ENCODE results near the gene TOGARAM2.
"Not testable (repeated sequence)": the region's sequence is repeated elsewhere in the genome, so short reads cannot be mapped to it uniquely, and the experiment has no call there.

The TOGARAM2 gene

GRCh38 chr2:28977176-28977875 is 3.8 kb upstream of the TOGARAM2 start:
- DNase-seq (ENCODE audit: low spot score) = no peak

GRCh38 chr2:28978001-28978400 is 3.1 kb upstream of the TOGARAM2 start:
- not testable (repeated sequence) for DNase-seq (ENCODE audit: low spot score)

GRCh38 chr2:28978606-28979005 is 2.5 kb upstream of the TOGARAM2 start:
- DNase-seq (ENCODE audit: low spot score) = no peak

- DNase-seq (ENCODE audit: low spot score) = no peak
These were observed 2.1 kb upstream of the TOGARAM2 start for GRCh38 chr2:28979041-28979440.

GRCh38 chr2:28979576-28980366 is 1.3 kb upstream of the TOGARAM2 start:
- no peak for DNase-seq (ENCODE audit: low spot score)

GRCh38 chr2:28980368-28981015 is 606 bp upstream of the TOGARAM2 start:
- no peak for DNase-seq (ENCODE audit: low spot score)

- no peak for DNase-seq (ENCODE audit: low spot score)
These were observed 700 bp downstream of the TOGARAM2 start for GRCh38 chr2:28981620-28982376.

GRCh38 chr2:28982381-28982950 is 1.4 kb downstream of the TOGARAM2 start:
- DNase-seq (ENCODE audit: low spot score) = no peak

- DNase-seq (ENCODE audit: low spot score) = no peak
These were observed 5.3 kb downstream of the TOGARAM2 start for GRCh38 chr2:28986429-28986828.

GRCh38 chr2:28989973-28990372 is 8.9 kb downstream of the TOGARAM2 start:
- DNase-seq (ENCODE audit: low spot score) = no peak

- no peak for DNase-seq (ENCODE audit: low spot score)
These were observed 9.3 kb downstream of the TOGARAM2 start for GRCh38 chr2:28990445-28990844.

- DNase-seq (ENCODE audit: low spot score) = no peak
These were observed 9.9 kb downstream of the TOGARAM2 start for GRCh38 chr2:28991021-28991420.

GRCh38 chr2:28991460-28991859 is 10.4 kb downstream of the TOGARAM2 start:
- DNase-seq (ENCODE audit: low spot score) = no peak

- DNase-seq (ENCODE audit: low spot score) = no peak
These were observed 12.3 kb downstream of the TOGARAM2 start for GRCh38 chr2:28993206-28993960.

GRCh38 chr2:28994074-28994473 is 13.0 kb downstream of the TOGARAM2 start:
- DNase-seq (ENCODE audit: low spot score) = no peak

GRCh38 chr2:28994679-28995078 is 13.6 kb downstream of the TOGARAM2 start:
- no peak for DNase-seq (ENCODE audit: low spot score)

GRCh38 chr2:28995765-28996750 is 15.0 kb downstream of the TOGARAM2 start:
- DNase-seq (ENCODE audit: low spot score) = no peak

GRCh38 chr2:28997237-28997846 is 16.2 kb downstream of the TOGARAM2 start:
- DNase-seq (ENCODE audit: low spot score) = no peak
